NCI-H1048 (cell line): ENCODE results near the gene KMT5C.

ENCODE experiments used
- DNase-seq: peaks from one replicate; lab custom pipeline; 2025; lab: John Stamatoyannopoulos, UW

Gene KMT5C

GRCh38 chr19:55347442-55348009, 7.8 kb downstream of the KMT5C start:
- DNase-seq, result no peak

GRCh38 chr19:55348317-55349034, 8.8 kb downstream of the KMT5C start:
- DNase-seq, result no peak

DNA sequence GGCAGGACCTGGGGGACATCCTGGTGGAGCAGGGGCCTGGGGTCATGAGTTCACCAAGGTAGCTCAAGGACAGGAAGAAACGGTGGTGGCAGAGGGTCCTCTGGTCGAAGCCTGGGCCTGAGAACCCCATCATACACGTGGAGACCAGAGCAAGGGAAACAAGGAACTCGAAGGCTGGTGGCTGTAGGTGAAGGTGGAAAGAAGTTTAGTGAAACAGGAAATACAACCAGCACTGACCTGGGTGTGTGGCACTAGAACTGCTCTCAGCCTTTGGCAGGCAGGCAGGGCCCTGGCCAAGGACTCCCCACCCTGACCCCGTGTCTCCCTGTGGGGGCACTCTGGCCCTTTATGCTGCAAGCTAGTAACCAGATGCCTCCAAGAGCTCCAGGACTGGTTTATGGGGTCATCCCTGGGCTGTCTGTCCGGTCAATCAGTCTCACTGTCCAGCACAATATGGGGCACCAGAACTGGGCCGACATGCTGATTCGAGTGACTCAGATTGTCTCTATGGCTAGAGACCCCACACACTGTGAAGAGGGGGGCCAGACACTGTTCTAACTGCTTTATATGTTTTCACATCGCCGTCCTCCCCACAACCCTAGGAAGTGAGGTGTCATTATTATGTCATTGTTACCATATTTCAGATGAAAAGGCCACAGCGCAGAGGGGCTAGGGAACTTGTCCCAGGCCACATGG, 11.1 kb downstream of the KMT5C start:
- no peak for DNase-seq

DNA sequence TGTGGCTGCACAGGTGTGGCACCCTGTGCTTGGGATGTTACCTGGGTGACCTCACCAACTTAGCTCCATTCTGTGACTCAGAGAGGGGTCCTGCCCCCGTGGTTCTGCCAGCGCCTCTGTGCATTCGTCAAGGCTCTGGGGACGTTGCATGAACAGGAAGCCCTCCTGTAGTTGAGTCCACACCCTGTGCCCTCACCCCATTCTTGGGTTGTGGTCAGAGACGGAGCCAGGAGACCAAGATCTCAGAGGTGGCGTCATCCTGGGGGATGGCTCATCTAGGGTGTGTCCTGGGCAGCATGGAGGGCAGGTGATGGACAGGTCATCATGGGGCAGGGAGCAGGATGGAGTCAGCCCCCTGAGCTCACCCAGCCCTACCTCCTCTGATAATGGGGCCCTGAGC, 12.4 kb downstream of the KMT5C start:
- DNase-seq, result no peak

DNA sequence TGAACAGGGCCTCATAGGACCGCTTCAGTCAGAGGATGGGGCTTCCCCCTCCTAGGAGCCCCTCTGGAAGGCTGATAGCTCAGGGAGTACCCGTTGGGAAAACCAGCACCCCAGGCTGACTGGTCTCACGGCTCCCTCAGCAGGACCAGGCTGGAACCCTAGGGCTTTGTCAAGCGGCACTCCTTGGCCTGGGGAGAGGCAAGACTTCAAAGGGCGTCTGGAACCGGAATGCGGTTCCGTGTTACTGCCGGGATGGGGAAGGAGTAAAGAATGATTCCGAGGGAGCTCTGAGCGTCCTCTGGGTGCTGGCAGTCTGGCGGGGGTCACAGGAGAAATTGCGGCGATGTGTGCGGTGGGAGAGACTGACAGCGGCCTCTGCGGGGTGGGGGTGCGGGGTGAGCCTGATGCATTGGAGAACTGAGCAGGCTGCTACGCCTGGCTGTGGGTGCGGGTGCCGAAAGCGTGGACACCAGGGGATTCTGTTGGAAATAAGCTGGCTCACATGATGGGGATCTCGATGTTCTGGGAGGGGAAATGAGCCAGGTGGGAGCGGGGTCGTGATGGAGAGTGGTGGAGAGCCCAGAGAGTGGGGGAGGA, 13.0 kb downstream of the KMT5C start:
- no peak for DNase-seq

DNA sequence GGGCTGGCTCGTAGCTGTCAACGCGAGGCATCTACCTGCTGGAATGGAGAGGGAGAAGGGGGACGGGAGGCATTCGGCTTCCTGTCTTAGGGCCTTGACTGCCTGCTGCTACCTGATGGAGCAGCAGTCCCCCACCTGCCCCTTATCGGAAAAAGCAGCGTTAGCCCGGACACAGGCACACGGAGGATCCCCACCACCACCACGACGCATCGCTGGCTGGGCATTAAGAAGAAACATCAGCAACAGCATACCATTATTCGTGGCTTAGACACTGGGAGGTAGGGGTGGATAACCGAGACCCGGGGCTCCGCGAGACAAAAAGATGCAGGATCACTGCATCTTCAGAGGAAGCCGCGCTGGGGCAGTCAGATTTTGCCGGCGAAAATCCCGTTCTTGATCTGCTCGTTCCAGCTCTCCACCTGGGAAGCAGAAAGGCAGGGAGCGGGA, 13.7 kb downstream of the KMT5C start:
- no peak for DNase-seq

DNA sequence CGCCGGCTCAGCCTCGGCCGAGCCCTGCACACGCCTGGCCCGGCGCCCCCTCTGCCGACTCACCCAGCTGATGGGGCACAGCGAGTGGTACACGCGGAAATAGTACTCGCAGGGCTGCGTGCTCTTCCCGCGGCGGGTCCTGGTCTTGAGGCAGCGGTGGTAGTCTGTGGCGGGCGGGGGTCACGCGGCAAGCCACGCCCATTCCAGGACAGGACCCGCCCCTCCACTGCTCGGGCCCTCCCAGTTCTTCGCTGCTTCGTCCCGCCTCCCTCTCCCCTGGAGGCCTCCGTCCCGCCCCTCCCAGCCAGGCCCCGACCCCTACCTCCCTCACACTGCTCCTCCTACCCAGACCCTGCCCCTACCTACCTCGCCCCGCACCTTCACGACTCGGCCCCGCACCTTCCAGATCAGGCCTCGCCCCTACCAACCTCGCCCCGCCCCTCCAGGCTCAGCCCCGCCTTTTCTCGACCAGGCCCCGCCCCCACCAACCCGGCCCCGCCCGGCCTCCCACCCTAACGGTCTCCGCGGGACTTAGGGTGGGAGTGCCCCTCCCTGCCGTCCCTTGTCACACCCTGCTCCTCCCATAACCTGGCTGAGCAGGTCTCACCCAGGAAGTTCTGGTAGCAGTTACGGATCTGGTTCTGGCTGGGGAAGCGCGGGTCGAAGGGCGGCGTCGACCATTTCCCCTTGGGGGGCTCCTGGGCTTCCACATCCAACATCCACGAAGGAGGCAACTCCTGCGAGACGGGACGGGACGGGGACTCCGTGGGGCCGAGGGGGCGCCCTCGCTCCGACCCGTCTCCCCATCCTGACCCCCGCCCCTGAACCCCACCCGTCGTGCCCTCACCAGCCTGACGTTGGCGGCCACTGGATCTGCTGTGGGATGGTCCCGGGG, 14.4 kb downstream of the KMT5C start:
- no peak for DNase-seq

GRCh38 chr19:55354698-55355212, 15.1 kb downstream of the KMT5C start, which contains the start of gene COX6B2:
TSS of gene COX6B2 (minus strand) at chr19:55354719. CDS start at chr19:55354521, 198 bp downstream.
- DNase-seq, result no peak

DNA sequence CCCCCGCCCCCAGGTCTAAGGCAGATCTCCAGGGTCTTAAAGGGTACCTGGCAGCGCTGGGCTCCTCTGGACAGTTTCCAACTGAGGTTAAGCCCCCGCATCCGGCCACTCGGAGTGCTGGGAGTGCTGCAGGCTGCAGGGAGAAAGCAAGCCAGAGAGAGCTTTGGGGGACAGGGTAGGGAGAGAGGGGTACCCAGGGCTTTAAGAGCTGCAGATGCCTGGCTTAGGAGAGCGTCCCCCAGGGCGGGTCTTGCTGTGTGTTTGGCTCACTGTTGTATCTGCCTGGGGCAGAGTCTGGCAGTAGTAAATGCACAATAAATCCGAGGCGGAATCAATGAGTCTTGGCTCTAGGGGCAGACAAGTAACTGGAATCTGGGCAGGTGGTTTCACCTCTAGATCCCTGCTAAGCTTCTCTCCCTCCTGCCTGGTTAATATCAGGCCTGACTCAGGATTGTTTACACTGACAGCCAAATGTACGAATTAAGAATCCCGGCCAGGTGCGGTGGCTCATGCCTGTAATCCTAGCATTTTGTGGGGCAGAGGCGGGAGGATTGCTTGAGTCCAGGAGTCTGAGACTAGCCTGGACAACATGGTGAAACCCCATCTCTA, 15.6 kb downstream of the KMT5C start:
- no peak for DNase-seq

- DNase-seq, result no peak
These were observed 18.8 kb downstream of the KMT5C start for GRCh38 chr19:55358493-55358892.

GRCh38 chr19:55358943-55359908, 19.6 kb downstream of the KMT5C start:
- no peak for DNase-seq

DNA sequence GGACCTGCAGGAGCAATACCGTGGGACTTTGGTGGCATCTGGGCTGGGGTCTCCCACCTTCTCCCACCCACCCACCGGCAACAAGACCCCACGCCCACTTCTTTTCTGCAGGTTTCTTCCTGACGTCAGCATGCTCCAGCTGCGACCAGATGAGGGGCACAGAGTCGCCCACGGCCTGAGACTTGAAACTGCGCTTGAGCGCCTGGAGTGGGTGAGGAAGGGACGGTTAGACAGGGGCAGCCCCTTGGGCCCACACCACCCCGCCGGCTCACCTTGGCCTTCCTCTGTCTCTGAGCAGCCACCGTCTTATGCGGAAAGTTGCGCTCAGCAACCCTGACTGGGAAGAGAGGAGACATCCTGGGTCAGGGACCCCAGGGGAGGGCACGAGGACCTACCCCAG, 21.2 kb downstream of the KMT5C start:
- DNase-seq, result no peak

GRCh38 chr19:55362174-55362989, 22.7 kb downstream of the KMT5C start:
- DNase-seq, result no peak

- no peak for DNase-seq
These were observed 23.5 kb downstream of the KMT5C start, which contains the start of gene GARIN5B for GRCh38 chr19:55362990-55363716. TSS of gene GARIN5B (minus strand) at chr19:55363260. CDS start at chr19:55363066, 194 bp downstream.

- no peak for DNase-seq
These were observed 25.6 kb downstream of the KMT5C start for GRCh38 chr19:55365245-55365644.

- DNase-seq, result no peak
These were observed 26.3 kb downstream of the KMT5C start for GRCh38 chr19:55365964-55366363.

DNA sequence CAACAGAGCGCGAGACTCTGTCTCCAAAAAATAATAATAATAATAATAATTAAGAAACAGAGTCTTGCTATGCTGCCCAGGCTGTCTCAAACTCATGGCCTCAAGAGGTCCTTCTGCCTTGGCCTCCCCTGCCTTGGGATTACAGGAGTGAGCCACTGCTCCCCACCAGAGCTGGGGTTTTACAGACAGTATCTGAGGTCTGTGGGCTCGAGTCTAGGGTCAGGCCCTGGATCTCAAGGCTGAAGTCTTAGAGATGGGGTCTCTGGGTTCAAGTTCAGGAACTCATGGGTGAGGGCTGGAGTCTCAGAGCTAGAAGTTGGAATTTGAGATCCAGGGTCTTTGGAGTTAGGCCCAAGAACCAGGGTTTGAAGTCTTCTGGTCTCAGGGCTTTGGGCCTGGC, 27.1 kb downstream of the KMT5C start:
- DNase-seq, result no peak

DNA sequence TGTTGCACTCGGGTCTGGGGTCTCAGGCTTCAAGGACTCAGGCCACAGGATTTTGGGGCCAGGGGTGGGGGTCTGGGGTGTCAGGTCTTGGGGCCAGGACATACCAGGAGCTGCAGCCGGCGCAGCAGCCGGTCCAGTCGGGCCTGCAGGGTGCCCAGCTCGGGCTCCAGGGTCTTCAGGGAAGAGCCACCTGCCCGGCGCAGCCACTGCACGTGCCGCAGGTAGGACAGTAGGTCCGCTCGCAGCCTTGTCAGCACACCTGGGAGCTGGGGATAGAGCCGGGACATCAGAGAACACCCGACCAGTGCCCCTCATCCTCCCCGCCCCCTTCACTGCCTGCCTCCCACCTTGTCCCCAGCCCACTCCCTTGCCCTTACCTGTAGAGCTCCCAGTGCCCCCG, 28.4 kb downstream of the KMT5C start:
- no peak for DNase-seq
